ENCODE results near the gene SMYD3. TPM values are rescaled to one million over a fixed set of nuclear protein-coding genes. Genes with fewer than 3 reads are reported as not detected.

SMYD3 gene
- total RNA-seq, 4 donors from 2014 or later: 10.5 to 36.4 (median 22.5) TPM

GRCh38 chr1:245871915-245872314 is 635.2 kb downstream of the SMYD3 start:
- DNase-seq: no peak
- H3K36me3 ChIP-seq: no peaks in the 10 kb centered on the region
- intact Hi-C loops (cut with DNase I; ENCODE audit: low total_unique reads): no loop called here
- no peak for TF ChIP-seq POLR2A (IDR thresholded peaks at IDR 0.05)
- no peak for TF ChIP-seq CTCF (IDR thresholded peaks at IDR 0.05)
- H3K4me1 ChIP-seq: no peaks in the 10 kb centered on the region
- no peak overlapping the region for H3K27ac ChIP-seq
- H3K27me3 ChIP-seq: no peaks in the 10 kb centered on the region
- H3K9me3 ChIP-seq: no peaks in the 10 kb centered on the region
- no peak overlapping the region for H3K4me3 ChIP-seq

GRCh38 chr1:245871191-245871590 is 635.9 kb downstream of the SMYD3 start:
- H3K4me3 ChIP-seq: no peak overlapping the region
- no peak overlapping the region for H3K27ac ChIP-seq
- intact Hi-C loops (cut with DNase I; ENCODE audit: low total_unique reads): no loop called here
- no peaks in the 10 kb centered on the region for H3K4me1 ChIP-seq
- H3K9me3 ChIP-seq: no peaks in the 10 kb centered on the region
- DNase-seq: no peak
- no peaks in the 10 kb centered on the region for H3K27me3 ChIP-seq
- TF ChIP-seq POLR2A (IDR thresholded peaks at IDR 0.05): no peak
- TF ChIP-seq CTCF (IDR thresholded peaks at IDR 0.05): no peak
- H3K36me3 ChIP-seq: no peaks in the 10 kb centered on the region

GRCh38 chr1:245870698-245871097 is 636.4 kb downstream of the SMYD3 start:
- H3K36me3 ChIP-seq: no peaks in the 10 kb centered on the region
- H3K27ac ChIP-seq: no peak overlapping the region
- intact Hi-C loops (cut with DNase I; ENCODE audit: low total_unique reads): no loop called here
- H3K4me3 ChIP-seq: no peak overlapping the region
- H3K4me1 ChIP-seq: no peaks in the 10 kb centered on the region
- no peak for DNase-seq
- no peak for TF ChIP-seq CTCF (IDR thresholded peaks at IDR 0.05)
- TF ChIP-seq POLR2A (IDR thresholded peaks at IDR 0.05): no peak
- no peaks in the 10 kb centered on the region for H3K27me3 ChIP-seq
- no peaks in the 10 kb centered on the region for H3K9me3 ChIP-seq

GRCh38 chr1:245869847-245870246 is 637.2 kb downstream of the SMYD3 start:
- Histone ChIP-seq H3K27ac (no peak overlapping the region), H3K4me3 (no peak overlapping the region), H3K27me3 (no peaks in the 10 kb centered on the region), H3K36me3 (no peaks in the 10 kb centered on the region), H3K4me1 (no peaks in the 10 kb centered on the region), H3K9me3 (no peaks in the 10 kb centered on the region)
- intact Hi-C loops (cut with DNase I; ENCODE audit: low total_unique reads): no loop called here
- TF ChIP-seq POLR2A (IDR thresholded peaks at IDR 0.05) (no peak), CTCF (IDR thresholded peaks at IDR 0.05) (no peak)
- DNase-seq: no peak

- no peaks in the 10 kb centered on the region for H3K36me3 ChIP-seq
- TF ChIP-seq POLR2A (IDR thresholded peaks at IDR 0.05): no peak
- TF ChIP-seq CTCF (IDR thresholded peaks at IDR 0.05): no peak
- H3K27me3 ChIP-seq: no peaks in the 10 kb centered on the region
- H3K4me1 ChIP-seq: no peaks in the 10 kb centered on the region
- H3K4me3 ChIP-seq: no peak overlapping the region
- H3K9me3 ChIP-seq: no peaks in the 10 kb centered on the region
- H3K27ac ChIP-seq: no peak overlapping the region
- no peak for DNase-seq
- intact Hi-C loops (cut with DNase I; ENCODE audit: low total_unique reads): no loop called here
Measured at GRCh38 chr1:245867738-245868137, 639.3 kb downstream of the SMYD3 start.
